GM12878 (cell line): ENCODE measurements around the gene RILPL2. TPM values are rescaled to one million over a fixed set of nuclear protein-coding genes. Genes with fewer than 3 reads are reported as not detected.

Source experiments
- ATAC-seq: fragments of 200-7000 bp; cut with Tn5 transposase; 3 replicates; pipeline ENCODE4 v1.9.1; 2020; ENCODE audit warnings: mild to moderate bottlenecking, moderate library complexity
- BruUV-seq: library from RNA; stranded (reverse); fragments of 400-500 nt; replicated peaks from 2 replicates; lab custom pipeline; 2021; lab: Mats Ljungman, UMichigan
- CTCF ChIA-PET: fragments of 300-600 bp; sonication (Branson Sonifier 250); formaldehyde crosslinking; extraction: SDS; loops from one replicate; lab custom pipeline; 2021; ENCODE audit warnings: inconsistent platforms; lab: Yijun Ruan, JAX
- POLR2A ChIA-PET: fragments of 350-600 bp; formaldehyde crosslinking; extraction: SDS; loops from one replicate; lab custom pipeline; 2021; ENCODE audit warnings: inconsistent platforms; lab: Charles Lee
- RAD21 ChIA-PET: fragments of 300-600 bp; sonication (Branson Sonifier 250); formaldehyde crosslinking; loops from one replicate; lab custom pipeline; 2023; ENCODE audit warnings: antibody characterized with exemption; ENCODE audit not compliant: unreplicated experiment; lab: Charles Lee
- SMC1A ChIA-PET: fragments of 300-600 bp; sonication (Branson Sonifier 250); formaldehyde crosslinking; loops from one replicate; lab custom pipeline; 2023; ENCODE audit not compliant: unreplicated experiment, uncharacterized antibody; lab: Charles Lee
- DNase-seq: peaks from one replicate; pipeline ENCODE4 v3.0.0-alpha.2; 2011; ENCODE audit warnings: low read depth, low spot score
- FAIRE-seq: peaks from 3 replicates; lab custom pipeline; 2011; peaks lifted over from hg19 to GRCh38; lab: Jason Lieb, UNC
- H2AFZ ChIP-seq: 2 replicates; pipeline ENCODE4 v1.6.0; 2011; ENCODE audit warnings: low read depth, low read length, control low read depth; ENCODE audit not compliant: control insufficient read depth
- H3K27ac ChIP-seq: 2 replicates; pipeline ENCODE4 v1.5.1; 2011; ENCODE audit warnings: control low read depth; ENCODE audit not compliant: control insufficient read depth, insufficient read depth
- H3K27me3 ChIP-seq, 2 experiments: replicated peaks in 1 of 2; 2 replicates each; pipeline versions ENCODE4 v1.6.0 to v1.6.1; 2011; ENCODE audit warnings: low read length in 1 of 2; ENCODE audit not compliant: control insufficient read depth in 2 of 2, insufficient read depth in 2 of 2
- H3K36me3 ChIP-seq, 2 experiments: 2 replicates each; pipeline ENCODE4 v1.5.1; 2011; ENCODE audit warnings: low read length in 1 of 2; ENCODE audit not compliant: control insufficient read depth in 2 of 2, insufficient read depth in 2 of 2
- H3K4me1 ChIP-seq: 2 replicates; pipeline ENCODE4 v1.6.1; 2011; ENCODE audit warnings: mild to moderate bottlenecking, low read length, moderate library complexity, mixed read lengths; ENCODE audit not compliant: control insufficient read depth, insufficient read depth
- H3K4me2 ChIP-seq: 2 replicates; pipeline ENCODE4 v1.6.0; 2011; ENCODE audit warnings: control low read depth; ENCODE audit not compliant: control insufficient read depth, insufficient read depth
- H3K4me3 ChIP-seq: fragments of 200-600 bp; sonication (generic); 2 replicates; pipeline ENCODE4 v1.5.1; 2016
- H3K79me2 ChIP-seq: 2 replicates; pipeline ENCODE4 v1.6.0; 2011; ENCODE audit warnings: low read length; ENCODE audit not compliant: control insufficient read depth, insufficient read depth
- H3K9ac ChIP-seq: 2 replicates; pipeline ENCODE4 v1.8.0; 2011; ENCODE audit warnings: low read length, control low read depth, mixed read lengths; ENCODE audit not compliant: control insufficient read depth, insufficient read depth
- H3K9me3 ChIP-seq: replicated peaks from 3 replicates; pipeline ENCODE4 v1.5.1; 2011; ENCODE audit warnings: mild to moderate bottlenecking, low read length; ENCODE audit not compliant: control insufficient read depth, insufficient read depth
- H4K20me1 ChIP-seq: 2 replicates; pipeline ENCODE4 v1.6.0; 2011; ENCODE audit not compliant: control insufficient read depth, insufficient read depth
- BACH1 ChIP-seq: fragments of 450-650 bp; IDR thresholded peaks from 2 replicates; pipeline ENCODE4 v1.6.1; 2017; ENCODE audit warnings: mild to moderate bottlenecking, borderline replicate concordance
- BCL11A ChIP-seq: IDR thresholded peaks from 2 replicates; pipeline ENCODE4 v1.6.1; 2011; ENCODE audit warnings: low read depth, low read length
- BCLAF1 ChIP-seq: fragments of 450-650 bp; IDR thresholded peaks from 2 replicates; pipeline ENCODE4 v1.6.1; 2017; ENCODE audit warnings: antibody characterized with exemption, mild to moderate bottlenecking, moderate library complexity
- E2F4 ChIP-seq: IDR thresholded peaks from 2 replicates; pipeline ENCODE4 v1.6.1; 2012; ENCODE audit warnings: low read depth, low read length, improper control_type of control experiment
- FOXM1 ChIP-seq: IDR thresholded peaks from 2 replicates; pipeline ENCODE4 v1.6.1; 2012; ENCODE audit warnings: low read depth, mild to moderate bottlenecking, inconsistent platforms, low read length, moderate library complexity
- HDGF ChIP-seq: fragments of 450-650 bp; IDR thresholded peaks from 2 replicates; pipeline ENCODE4 v1.6.1; 2016; ENCODE audit warnings: antibody characterized with exemption
- SIX5 ChIP-seq: IDR thresholded peaks from 2 replicates; pipeline ENCODE4 v1.6.1; 2011; ENCODE audit warnings: mild to moderate bottlenecking, low read depth, low read length, moderate library complexity; ENCODE audit not compliant: severe bottlenecking
- SKIL ChIP-seq: fragments of 450-650 bp; IDR thresholded peaks from 2 replicates; pipeline ENCODE4 v1.6.1; 2017; ENCODE audit warnings: mild to moderate bottlenecking, low read depth, inconsistent platforms; ENCODE audit not compliant: poor library complexity, severe bottlenecking
- SREBF2 ChIP-seq: IDR thresholded peaks from 2 replicates; pipeline ENCODE4 v1.6.1; 2012; ENCODE audit warnings: mild to moderate bottlenecking, low read length
- USF1 ChIP-seq: IDR thresholded peaks from 2 replicates; pipeline ENCODE4 v1.6.1; 2011; ENCODE audit warnings: borderline replicate concordance, low read depth, mild to moderate bottlenecking, moderate library complexity, mixed read lengths, low read length; ENCODE audit not compliant: insufficient read depth; ENCODE audit errors: extremely low read length
- ZNF592 ChIP-seq: fragments of 450-650 bp; IDR thresholded peaks from 2 replicates; pipeline ENCODE4 v1.6.1; 2017; ENCODE audit warnings: mild to moderate bottlenecking, moderate library complexity
- WGBS: methylation state at CpG from one replicate; pipeline ENCODE4 v1.1.6; 2016; ENCODE audit warnings: low lambda C conversion rate; ENCODE audit not compliant: insufficient replicate concordance, insufficient coverage; ENCODE audit errors: missing lambda C conversion rate; 5-methylcytosine and 5-hydroxymethylcytosine counted together
- in situ Hi-C: fragments of 300-500 bp; cut with MboI; formaldehyde crosslinking; loops from 9 replicates; pipeline ENCODE4 v1.14.3; 2018; ENCODE audit warnings: mixed read lengths
- intact Hi-C: fragments of 100-400 bp; cut with micrococcal nuclease; formaldehyde crosslinking; loops from one replicate; pipeline ENCODE4 v1.14.2; 2022; ENCODE audit not compliant: unreplicated experiment
- polyA plus RNA-seq, 11 experiments: library from polyadenylated mRNA; depleted of rRNA in 4 of 11; unstranded in 6 of 11; stranded (reverse) in 5 of 11; fragments of >200 nt; fragmentation: Nextera tagmentation in 4 of 11; fragmentation: Illumina TruSeq in 1 of 11; extraction: Ambion mirVana in 4 of 11; extraction: Trizol in 1 of 11; gene quantifications; 1 replicate in 1 of 11; 2 replicates in 10 of 11; pipeline versions ENCODE4 v1.2.1 to v1.2.3, GENCODE V29; 2011 to 2016; ENCODE audit warnings: inconsistent platforms in 2 of 11, missing spikeins in 2 of 11, low read depth in 1 of 11
- total RNA-seq, 4 experiments: library from RNA; depleted of rRNA in 3 of 4; stranded (reverse); fragments of >200 nt in 3 of 4; fragmentation: Illumina TruSeq in 1 of 4; extraction: Trizol in 1 of 4; gene quantifications; 2 replicates each; pipeline versions ENCODE4 v1.2.1 to v1.2.3, GENCODE V29; 2013 to 2021
- TF ChIP-seq, protein P1 (sequence below): IDR thresholded peaks from 2 replicates; pipeline ENCODE4 v1.6.1; 2012; ENCODE audit warnings: low read depth, low read length, improper control_type of control experiment

Gene RILPL2
- total and polyA plus RNA-seq, 10 of the 15 experiments (the other 5 are each of a cell fraction or from before 2014, with no cell fraction given): 3.5 to 38.5 (median 19.7) TPM

DNA sequence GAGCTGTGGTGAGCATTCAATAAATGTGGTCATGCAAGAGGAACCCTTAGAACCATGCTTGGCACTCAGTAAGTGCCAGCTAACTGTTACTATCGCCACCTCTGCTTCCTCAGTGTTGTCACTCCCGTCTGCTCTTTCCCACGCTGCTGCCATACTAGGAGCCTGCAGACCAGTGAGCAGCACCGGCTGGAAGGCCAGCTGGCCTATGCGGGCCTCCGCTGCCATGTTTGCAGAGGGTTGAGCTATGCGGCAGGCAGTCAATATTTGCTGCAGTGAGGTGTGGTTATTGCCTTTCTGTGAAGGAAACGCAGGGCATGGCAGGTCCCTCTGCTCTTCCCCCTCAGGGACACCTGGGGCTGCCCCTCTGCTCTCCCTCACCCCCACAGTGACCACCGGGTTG, 39.5 kb downstream of the RILPL2 start:
- Histone ChIP-seq H3K36me3 (peaks cover 28% of the 10 kb centered on the region in 2 experiments), H3K27ac (no peak overlapping the region), H3K27me3 (no peaks in the 10 kb centered on the region), H2AFZ (no peak overlapping the region), H3K4me2 (no peak overlapping the region), H3K9me3 (no peaks in the 10 kb centered on the region), H3K4me1 (no peaks in the 10 kb centered on the region), H3K4me3 (no peak overlapping the region), H3K9ac (no peak overlapping the region), H3K79me2 (peaks cover 7% of the 10 kb centered on the region), H4K20me1 (peaks cover 2% of the 10 kb centered on the region; the same call in 1 of the 2 replicates)
- CTCF ChIA-PET: no interaction called here
- FAIRE-seq (no peak), ATAC-seq (no peak), DNase-seq (no peak)
- no TSS peak for BruUV-seq
- POLR2A ChIA-PET: interaction anchor here (0.6 to 1.5 kb wide), 4 partner anchors 11 to 53 kb away, joined by 3 to 5 read pairs (median 4); partner anchors contain the start of gene KMT5A
- intact Hi-C loops: no loop called here
- WGBS: 87% methylated on average over 9 of the region's 9 CpGs
- SMC1A ChIA-PET: interaction anchor here (0.6 to 0.8 kb wide), 2 partner anchors 15 to 41 kb away, joined by 3 to 4 read pairs; no protein-coding TSS in a partner anchor
- RAD21 ChIA-PET: interaction anchor here (0.5 to 0.7 kb wide), 2 partner anchors 45 to 207 kb away, joined by 3 read pairs; no protein-coding TSS in a partner anchor
- in situ Hi-C loops: no loop called here
- TF ChIP-seq HDGF: no peak
- TF ChIP-seq E2F4: no peak
- TF ChIP-seq USF1: no peak
- TF ChIP-seq, protein P1, sequence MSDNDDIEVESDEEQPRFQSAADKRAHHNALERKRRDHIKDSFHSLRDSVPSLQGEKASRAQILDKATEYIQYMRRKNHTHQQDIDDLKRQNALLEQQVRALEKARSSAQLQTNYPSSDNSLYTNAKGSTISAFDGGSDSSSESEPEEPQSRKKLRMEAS: no peak
- TF ChIP-seq BCL11A: no peak
- TF ChIP-seq SIX5: no peak
- TF ChIP-seq BACH1: no peak
- no peak for TF ChIP-seq ZNF592
- TF ChIP-seq FOXM1: no peak
- no peak for TF ChIP-seq BCLAF1
- TF ChIP-seq SKIL: no peak
- no peak for TF ChIP-seq SREBF2
